ENCODE results near the gene AGR2.
A peak's percentile ranks its signal among the peaks of the same experiment; 100 is the strongest.
"Not testable (repeated sequence)": the region's sequence is repeated elsewhere in the genome, so short reads cannot be mapped to it uniquely, and the experiment has no call there.

AGR2 gene

GRCh38 chr7:16804674-16805439 lies at the start of gene AGR2:
Gene AGR2, minus strand, starts transcription at chr7:16804999. Its CDS starts 3,203 bp downstream, at chr7:16801796.
- DNase-seq: no peak

DNA sequence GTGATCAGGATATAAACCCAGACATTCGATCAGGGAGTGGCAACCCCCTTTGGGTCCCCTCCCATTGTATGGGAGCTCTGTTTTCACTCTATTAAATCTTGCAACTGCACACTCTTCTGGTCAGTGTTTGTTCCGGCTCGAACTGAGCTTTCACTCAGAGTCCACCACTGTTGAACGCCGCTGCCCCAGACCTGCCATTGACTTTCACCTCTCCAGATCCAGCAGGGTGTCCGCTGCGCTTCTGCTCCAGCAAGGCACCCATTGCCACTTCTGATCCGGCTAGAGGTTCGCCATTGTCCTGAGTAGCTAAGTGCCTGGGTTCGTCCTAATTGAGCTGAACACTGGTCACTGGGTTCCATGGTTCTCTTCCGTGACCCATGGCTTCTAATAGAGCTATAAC lies 48.4 kb upstream of the AGR2 start:
- not testable (repeated sequence) for DNase-seq

- DNase-seq: peak; percentile 78
These were observed 47.0 kb upstream of the AGR2 start for GRCh38 chr7:16851829-16852228.

- no peak for DNase-seq
These were observed 46.0 kb upstream of the AGR2 start for GRCh38 chr7:16850614-16851466.

DNA sequence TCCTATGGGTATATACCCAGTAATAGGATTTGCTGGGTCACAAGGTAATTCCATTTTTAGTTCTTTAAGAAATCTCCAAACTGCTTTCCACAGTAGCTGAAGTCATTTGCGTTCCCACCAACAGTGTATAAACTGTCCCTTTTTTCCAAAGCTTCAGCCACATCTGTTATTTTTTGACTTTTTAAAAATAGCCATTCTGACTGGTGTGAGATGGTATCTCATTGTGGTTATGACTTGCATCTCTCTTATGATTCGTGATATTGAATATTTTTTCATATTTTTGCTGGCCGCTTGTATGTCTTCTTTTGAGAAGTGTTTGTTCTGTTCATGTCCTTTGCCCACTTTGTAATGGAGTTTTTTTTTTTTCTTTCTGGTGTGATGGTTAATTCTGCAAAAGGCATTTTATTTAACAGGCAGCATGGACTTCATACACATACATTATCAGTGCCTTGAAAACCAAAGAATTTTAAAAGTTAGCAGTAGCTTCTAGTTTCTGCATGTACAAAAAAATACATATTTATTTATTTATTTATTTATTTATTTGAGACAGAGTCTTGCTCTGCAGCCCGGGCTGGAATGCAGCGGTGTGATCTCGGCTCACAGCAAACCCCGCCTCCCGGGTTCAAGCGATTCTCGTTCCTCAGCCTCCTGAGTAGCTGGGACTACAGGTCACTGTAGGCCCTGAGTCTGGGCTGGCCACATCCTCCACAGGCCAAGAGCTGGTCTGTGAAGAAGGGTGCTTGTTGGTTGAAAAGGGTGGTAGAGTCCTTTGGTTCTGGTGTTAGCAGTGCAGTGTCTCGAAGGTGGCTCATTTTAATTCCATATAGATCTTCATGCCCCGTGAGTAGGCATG lies 44.7 kb upstream of the AGR2 start:
- DNase-seq: no peak

GRCh38 chr7:16847381-16847860 lies 42.6 kb upstream of the AGR2 start:
- DNase-seq: no peak

GRCh38 chr7:16846601-16847165 lies 41.9 kb upstream of the AGR2 start:
- no peak for DNase-seq

- no peak for DNase-seq
These were observed 40.9 kb upstream of the AGR2 start for GRCh38 chr7:16845746-16846145.

DNA sequence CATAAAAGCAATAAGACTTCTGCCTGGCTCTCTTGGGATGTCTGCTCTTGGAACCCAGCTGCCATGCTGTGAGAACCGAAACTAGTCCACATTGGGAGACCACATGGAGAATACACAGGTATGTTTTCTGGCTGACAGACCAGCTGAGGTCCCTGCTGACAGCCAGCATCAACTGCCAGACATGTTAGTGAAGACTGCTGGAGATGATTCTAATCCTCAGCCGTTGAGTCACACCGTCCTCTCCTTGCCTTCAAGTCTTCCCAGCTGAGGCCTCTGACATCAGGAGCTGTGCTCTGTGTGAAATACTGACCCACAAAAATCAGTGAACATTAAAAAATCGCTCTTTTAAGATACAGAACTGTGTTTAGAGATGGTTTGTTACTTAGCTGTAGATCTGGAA lies 36.9 kb upstream of the AGR2 start:
- DNase-seq: no peak

DNA sequence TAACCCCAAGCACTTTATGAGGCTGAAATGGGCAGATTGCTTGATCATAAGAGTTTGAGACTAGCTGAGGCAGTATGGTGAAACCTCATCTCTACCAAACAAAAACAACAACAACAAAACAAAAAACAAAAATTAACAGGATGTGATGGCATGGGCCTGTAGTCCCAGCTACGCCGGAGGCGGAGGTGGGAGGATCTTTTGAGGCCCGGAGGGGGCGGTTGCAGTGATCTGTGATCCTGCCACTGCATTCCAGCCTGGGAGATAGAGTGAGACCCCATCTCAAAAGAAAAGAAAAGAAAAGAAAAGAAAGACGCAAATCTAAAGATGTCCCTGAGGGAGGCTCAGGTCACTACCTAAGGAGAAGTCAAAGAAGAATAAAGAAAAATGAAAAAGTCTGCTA lies 35.3 kb upstream of the AGR2 start:
- no peak for DNase-seq

GRCh38 chr7:16839646-16840045 lies 34.8 kb upstream of the AGR2 start:
- DNase-seq: no peak

DNA sequence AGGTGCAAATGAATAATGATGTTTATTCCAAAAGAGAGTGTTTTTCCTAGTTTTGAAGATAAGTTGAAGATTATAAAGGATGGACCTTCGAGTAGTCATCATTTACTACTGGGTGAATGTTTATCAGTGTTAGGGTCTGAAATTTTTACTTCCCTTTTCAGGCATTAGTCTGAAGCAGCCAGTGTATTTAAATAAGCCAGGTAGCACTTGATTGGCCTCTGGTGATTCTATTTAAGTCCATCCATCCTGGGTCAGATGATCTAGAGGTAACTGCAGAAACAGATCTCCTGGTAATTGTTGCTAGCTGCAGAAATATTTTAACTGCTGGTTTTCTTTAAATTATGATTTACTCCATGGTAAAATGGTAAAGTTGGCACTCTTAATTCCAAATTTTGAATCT lies 34.1 kb upstream of the AGR2 start:
- no peak for DNase-seq

DNA sequence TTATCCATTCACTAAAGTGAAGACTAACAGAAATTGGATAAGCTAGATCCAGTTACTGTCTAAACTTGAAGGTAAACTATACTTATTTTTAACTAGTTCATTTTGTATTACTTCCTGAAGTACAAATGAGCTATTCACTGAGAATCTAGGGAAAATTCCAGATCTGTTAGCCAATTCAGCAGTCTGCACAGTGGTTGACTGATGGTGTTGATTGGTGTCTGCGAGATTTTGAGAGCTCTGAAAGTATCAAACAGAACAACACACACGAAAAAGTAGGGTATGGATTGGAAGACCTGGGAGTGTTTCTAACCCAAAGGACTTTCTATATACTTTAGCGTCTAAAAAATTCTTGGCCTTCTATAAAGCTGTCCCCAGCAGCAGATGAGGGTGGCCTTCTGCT lies 33.6 kb upstream of the AGR2 start:
- no peak for DNase-seq

- no peak for DNase-seq
These were observed 31.7 kb upstream of the AGR2 start for GRCh38 chr7:16836481-16836880.

DNA sequence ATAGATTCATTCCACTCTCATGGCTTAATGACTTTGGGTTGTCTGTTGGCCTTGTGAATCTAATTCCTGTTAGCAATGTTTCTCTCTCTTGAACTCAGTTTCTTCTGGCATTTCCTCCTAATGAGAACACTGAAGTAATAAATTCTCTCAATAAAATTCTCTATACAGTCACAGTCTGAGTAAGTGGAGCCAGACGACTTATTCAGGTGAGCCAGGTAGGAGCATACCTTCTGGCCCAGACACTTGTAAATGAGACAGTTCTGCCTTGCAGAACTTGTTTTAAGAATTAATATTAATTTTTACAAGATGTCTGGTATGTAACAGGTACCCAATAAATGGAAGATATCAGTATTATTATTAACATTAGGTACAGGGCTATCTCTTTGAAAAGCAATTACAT lies 28.6 kb upstream of the AGR2 start:
- no peak for DNase-seq

DNA sequence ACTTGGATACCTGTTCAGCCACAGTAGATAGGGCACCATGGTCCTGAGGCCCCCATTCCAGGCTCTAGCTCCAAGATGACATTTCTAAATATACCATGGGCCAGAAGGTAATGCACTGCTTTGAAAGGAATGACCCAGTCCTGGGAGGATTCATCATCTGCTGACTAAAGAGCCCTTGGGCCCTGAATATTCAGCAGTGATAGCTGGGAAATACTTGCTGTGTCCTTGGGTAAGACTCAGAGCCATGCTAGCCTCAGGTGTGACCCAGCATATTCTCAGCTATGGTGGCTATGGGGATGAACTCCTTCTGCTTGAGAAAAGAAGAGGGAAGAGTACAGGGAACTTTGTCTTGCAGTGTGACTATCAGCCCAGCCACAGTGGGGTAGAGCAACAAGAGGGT lies 21.3 kb upstream of the AGR2 start:
- no peak for DNase-seq

- no peak for DNase-seq
These were observed 17.2 kb upstream of the AGR2 start for GRCh38 chr7:16822029-16822428.

GRCh38 chr7:16818732-16819131 lies 13.9 kb upstream of the AGR2 start:
- DNase-seq: no peak

DNA sequence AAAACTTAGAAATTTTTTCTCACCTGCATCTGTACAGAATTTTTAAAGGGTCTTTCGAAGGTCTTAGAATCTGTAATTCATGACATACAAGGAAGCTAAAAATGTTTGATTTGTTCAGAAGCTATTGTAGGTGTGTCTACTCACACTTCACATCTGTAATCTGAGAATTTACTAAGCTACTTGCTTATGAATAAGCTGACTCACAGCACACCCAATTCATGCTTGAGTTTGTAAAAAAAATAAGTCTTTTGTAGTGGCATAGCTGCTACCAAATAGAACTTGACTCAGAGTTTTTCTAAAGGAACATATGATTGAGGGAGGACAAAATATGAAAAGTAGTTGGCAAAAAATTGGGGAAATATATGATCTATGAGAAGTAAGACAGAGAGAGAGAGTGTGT lies 12.7 kb upstream of the AGR2 start:
- DNase-seq: no peak

- DNase-seq: no peak
These were observed 12.0 kb upstream of the AGR2 start for GRCh38 chr7:16816824-16817223.

DNA sequence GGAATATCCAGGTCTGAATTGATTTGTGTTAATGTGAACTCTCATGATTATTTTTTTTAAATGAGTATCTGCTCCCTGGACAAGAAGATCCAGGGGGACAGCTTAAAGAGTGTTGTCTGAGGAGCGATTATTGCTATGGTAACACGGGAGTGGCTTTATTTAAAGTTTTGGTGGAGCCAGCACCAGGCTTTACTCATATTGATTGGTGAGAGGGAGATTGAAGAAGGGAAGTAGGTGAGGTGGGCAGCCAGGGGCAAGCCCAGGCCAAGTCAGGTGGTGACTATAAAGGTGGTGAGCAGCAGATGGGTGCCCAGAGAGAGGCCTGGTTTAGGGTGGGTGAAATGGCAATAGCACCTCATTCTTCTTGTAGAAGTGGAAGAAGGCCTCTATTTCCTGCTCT lies 10.2 kb upstream of the AGR2 start:
- no peak for DNase-seq

DNA sequence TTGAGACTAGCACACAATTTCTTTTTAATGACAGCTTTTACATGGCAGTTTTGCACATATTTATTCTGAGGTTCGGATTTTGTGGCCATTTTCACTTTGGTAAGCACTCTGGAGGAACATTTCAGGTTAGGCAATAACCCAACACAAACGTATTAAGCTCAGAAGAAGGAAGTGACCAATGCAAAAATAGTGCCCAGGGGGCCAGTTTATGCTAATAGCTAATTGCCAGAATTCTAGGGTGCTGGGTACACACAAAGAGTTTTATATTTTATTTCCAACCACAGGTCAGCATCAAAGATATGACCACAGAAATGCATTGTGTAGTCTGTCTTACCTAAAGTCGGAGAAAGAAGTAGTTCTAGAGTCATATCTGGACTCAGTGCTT lies 8.4 kb upstream of the AGR2 start:
- DNase-seq: no peak
